HepG2 (cell line): ENCODE data around the gene TEDC2. TPM values are rescaled to one million over a fixed set of nuclear protein-coding genes. Genes with fewer than 3 reads are reported as not detected.

Experiments used
- ARID2 ChIP-seq: sonication (generic); formaldehyde crosslinking; IDR thresholded peaks from 2 replicates; pipeline ENCODE4 v1.8.1; 2022; ENCODE audit warnings: mild to moderate bottlenecking, missing genetic modification reagents, borderline replicate concordance
- DMAP1 ChIP-seq: IDR thresholded peaks from 2 replicates; pipeline ENCODE4 v1.6.1; 2016
- ELF3 ChIP-seq: IDR thresholded peaks from 2 replicates; pipeline ENCODE4 v1.6.1; 2016; ENCODE audit warnings: missing genetic modification reagents, missing compliant biosample characterization
- ESRRA ChIP-seq: sonication (generic); formaldehyde crosslinking; IDR thresholded peaks from 2 replicates; pipeline ENCODE4 v1.5.1; 2020; ENCODE audit warnings: mild to moderate bottlenecking, low read depth, missing genetic modification reagents
- FOXA1 ChIP-seq, 2 experiments: fragments of 450-650 bp in 1 of 2; sonication (generic) in 1 of 2; formaldehyde crosslinking in 1 of 2; IDR thresholded peaks; 2 replicates each; pipeline versions ENCODE4 v1.4.0 to v1.6.1; 2016 to 2020; ENCODE audit warnings: missing genetic modification reagents in 1 of 2
- FOXM1 ChIP-seq: sonication (generic); formaldehyde crosslinking; IDR thresholded peaks from 2 replicates; pipeline ENCODE4 v1.5.0; 2020; ENCODE audit warnings: missing genetic modification reagents
- HOXA7 ChIP-seq: sonication (generic); formaldehyde crosslinking; IDR thresholded peaks from 2 replicates; pipeline ENCODE4 v1.8.1; 2022; ENCODE audit warnings: mild to moderate bottlenecking, missing genetic modification reagents, moderate library complexity
- MAFK ChIP-seq, 2 experiments: IDR thresholded peaks in 1 of 2; conservative IDR thresholded peaks in 1 of 2; 2 replicates each; pipeline ENCODE4 v1.6.1; 2011; ENCODE audit warnings: improper control_type of control experiment in 2 of 2, low read length in 2 of 2
- PBX2 ChIP-seq: IDR thresholded peaks from 2 replicates; pipeline ENCODE4 v1.6.1; 2016; ENCODE audit warnings: control low read depth
- SETDB1 ChIP-seq: sonication (generic); formaldehyde crosslinking; IDR thresholded peaks from 2 replicates; pipeline ENCODE4 v1.5.1; 2020; ENCODE audit warnings: missing genetic modification reagents, mild to moderate bottlenecking, borderline replicate concordance
- TEAD3 ChIP-seq: optimal IDR thresholded peaks from 2 replicates; pipeline ENCODE3; 2016; ENCODE audit warnings: borderline replicate concordance
- ZKSCAN1 ChIP-seq: fragments of 150-350 bp; IDR thresholded peaks from 2 replicates; pipeline ENCODE4 v1.6.1; 2014; ENCODE audit warnings: low read length
- ZNF264 ChIP-seq: sonication (generic); formaldehyde crosslinking; IDR thresholded peaks from 2 replicates; pipeline ENCODE4 v1.4.0; 2020; ENCODE audit warnings: missing genetic modification reagents
- ZZZ3 ChIP-seq: sonication (generic); formaldehyde crosslinking; IDR thresholded peaks from 2 replicates; pipeline ENCODE4 v1.4.0; 2020; ENCODE audit warnings: missing genetic modification reagents, mild to moderate bottlenecking, borderline replicate concordance
- polyA plus RNA-seq, 8 experiments: library from polyadenylated mRNA; depleted of rRNA in 3 of 8; stranded (reverse) in 7 of 8; unstranded in 1 of 8; fragments of >200 nt; fragmentation: Illumina TruSeq in 4 of 8; extraction: Trizol in 4 of 8; gene quantifications; 2 replicates each; pipeline versions ENCODE4 v1.2.1 to v1.2.3, GENCODE V29; 2011 to 2016; ENCODE audit warnings: low read depth in 4 of 8, missing spikeins in 1 of 8, mixed read lengths in 1 of 8; ENCODE audit not compliant: insufficient read depth in 1 of 8
- total RNA-seq, 5 experiments: library from RNA; depleted of rRNA; stranded (reverse); fragments of >200 nt; fragmentation: Illumina TruSeq; extraction: Trizol; gene quantifications; 2 replicates each; pipeline ENCODE4 v1.2.3, GENCODE V29; 2016; ENCODE audit warnings: low read depth in 1 of 5
- TF ChIP-seq, protein P1 (sequence below): sonication (generic); formaldehyde crosslinking; IDR thresholded peaks from 2 replicates; pipeline ENCODE4 v1.4.0; 2020; ENCODE audit warnings: mild to moderate bottlenecking, missing genetic modification reagents
- TF ChIP-seq, protein P2 (sequence below): IDR thresholded peaks from 2 replicates; pipeline ENCODE4 v1.6.1; 2016
- TF ChIP-seq, protein P3 (sequence below): sonication (generic); formaldehyde crosslinking; IDR thresholded peaks from 2 replicates; pipeline ENCODE4 v1.4.0; 2020; ENCODE audit warnings: mild to moderate bottlenecking, missing genetic modification reagents
- TF ChIP-seq, protein P4 (sequence below): sonication (generic); formaldehyde crosslinking; IDR thresholded peaks from 2 replicates; pipeline ENCODE4 v1.9.0; 2021; ENCODE audit warnings: missing genetic modification reagents, mild to moderate bottlenecking, borderline replicate concordance
- TF ChIP-seq, protein P5 (sequence below): sonication (generic); formaldehyde crosslinking; IDR thresholded peaks from 2 replicates; pipeline ENCODE4 v1.5.0; 2020; ENCODE audit warnings: mild to moderate bottlenecking, missing genetic modification reagents

Gene TEDC2
- total and polyA plus RNA-seq, 2 of the 13 experiments (the other 11 are each of a cell fraction or from before 2014, with no cell fraction given): 6.2 to 24.4 TPM

DNA sequence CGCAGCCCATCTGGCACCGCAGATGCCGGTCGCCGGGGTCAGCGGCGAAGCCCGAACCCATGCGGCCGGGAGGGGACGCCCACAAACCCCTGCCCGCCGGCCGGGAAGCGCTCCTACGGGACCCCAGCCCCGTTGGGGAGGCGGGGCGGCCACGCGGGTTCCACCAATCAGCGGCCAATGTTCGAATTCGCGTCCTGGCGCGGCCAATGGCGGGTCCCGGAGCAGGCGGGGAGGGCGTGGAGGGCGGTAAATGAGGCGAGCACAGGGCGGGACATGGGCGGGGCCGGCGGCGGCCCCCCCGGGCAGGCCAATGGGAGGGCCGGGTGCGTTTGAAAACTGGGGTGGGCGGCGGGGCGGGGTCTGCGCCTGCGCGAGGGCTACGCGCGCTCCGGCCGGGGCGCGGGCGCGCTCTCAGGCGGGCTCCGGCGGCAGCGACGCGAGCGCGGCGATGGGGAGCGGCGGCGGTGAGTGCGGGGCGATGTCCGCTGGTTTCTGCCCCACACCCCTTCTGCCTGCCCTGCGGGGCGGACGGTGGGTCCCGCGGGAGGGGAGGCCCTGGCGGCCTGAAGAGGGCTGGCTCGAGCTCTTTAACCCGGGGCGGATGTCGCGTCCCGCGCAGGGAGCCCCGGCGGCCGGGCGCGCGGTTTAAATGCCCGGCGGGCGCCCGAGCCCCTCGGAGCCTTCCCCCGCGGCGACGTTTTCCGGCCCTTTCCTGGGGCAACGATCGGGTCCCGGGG lies 30.7 kb upstream of the TEDC2 start, which contains the start of gene CCNF (continued):
- no peak for TF ChIP-seq TEAD3 (CRISPR knock-in tag)
- TF ChIP-seq, protein P1, sequence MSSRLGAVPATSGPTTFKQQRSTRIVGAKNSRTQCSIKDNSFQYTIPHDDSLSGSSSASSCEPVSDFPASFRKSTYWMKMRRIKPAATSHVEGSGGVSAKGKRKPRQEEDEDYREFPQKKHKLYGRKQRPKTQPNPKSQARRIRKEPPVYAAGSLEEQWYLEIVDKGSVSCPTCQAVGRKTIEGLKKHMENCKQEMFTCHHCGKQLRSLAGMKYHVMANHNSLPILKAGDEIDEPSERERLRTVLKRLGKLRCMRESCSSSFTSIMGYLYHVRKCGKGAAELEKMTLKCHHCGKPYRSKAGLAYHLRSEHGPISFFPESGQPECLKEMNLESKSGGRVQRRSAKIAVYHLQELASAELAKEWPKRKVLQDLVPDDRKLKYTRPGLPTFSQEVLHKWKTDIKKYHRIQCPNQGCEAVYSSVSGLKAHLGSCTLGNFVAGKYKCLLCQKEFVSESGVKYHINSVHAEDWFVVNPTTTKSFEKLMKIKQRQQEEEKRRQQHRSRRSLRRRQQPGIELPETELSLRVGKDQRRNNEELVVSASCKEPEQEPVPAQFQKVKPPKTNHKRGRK (CRISPR knock-in tag): no peak
- TF ChIP-seq, protein P2, sequence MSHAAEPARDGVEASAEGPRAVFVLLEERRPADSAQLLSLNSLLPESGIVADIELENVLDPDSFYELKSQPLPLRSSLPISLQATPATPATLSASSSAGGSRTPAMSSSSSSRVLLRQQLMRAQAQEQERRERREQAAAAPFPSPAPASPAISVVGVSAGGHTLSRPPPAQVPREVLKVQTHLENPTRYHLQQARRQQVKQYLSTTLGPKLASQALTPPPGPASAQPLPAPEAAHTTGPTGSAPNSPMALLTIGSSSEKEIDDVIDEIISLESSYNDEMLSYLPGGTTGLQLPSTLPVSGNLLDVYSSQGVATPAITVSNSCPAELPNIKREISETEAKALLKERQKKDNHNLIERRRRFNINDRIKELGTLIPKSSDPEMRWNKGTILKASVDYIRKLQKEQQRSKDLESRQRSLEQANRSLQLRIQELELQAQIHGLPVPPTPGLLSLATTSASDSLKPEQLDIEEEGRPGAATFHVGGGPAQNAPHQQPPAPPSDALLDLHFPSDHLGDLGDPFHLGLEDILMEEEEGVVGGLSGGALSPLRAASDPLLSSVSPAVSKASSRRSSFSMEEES: no peak
- TF ChIP-seq FOXA1 (IDR thresholded peaks at IDR 0.05): no peak
- no peak for TF ChIP-seq FOXA1 (CRISPR knock-in tag; IDR thresholded peaks at IDR 0.05)
- TF ChIP-seq, protein P3, sequence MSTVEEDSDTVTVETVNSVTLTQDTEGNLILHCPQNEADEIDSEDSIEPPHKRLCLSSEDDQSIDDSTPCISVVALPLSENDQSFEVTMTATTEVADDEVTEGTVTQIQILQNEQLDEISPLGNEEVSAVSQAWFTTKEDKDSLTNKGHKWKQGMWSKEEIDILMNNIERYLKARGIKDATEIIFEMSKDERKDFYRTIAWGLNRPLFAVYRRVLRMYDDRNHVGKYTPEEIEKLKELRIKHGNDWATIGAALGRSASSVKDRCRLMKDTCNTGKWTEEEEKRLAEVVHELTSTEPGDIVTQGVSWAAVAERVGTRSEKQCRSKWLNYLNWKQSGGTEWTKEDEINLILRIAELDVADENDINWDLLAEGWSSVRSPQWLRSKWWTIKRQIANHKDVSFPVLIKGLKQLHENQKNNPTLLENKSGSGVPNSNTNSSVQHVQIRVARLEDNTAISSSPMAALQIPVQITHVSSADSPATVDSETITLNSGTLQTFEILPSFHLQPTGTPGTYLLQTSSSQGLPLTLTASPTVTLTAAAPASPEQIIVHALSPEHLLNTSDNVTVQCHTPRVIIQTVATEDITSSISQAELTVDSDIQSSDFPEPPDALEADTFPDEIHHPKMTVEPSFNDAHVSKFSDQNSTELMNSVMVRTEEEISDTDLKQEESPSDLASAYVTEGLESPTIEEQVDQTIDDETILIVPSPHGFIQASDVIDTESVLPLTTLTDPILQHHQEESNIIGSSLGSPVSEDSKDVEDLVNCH: no peak
- no peak for TF ChIP-seq HOXA7 (CRISPR knock-in tag)
- no peak for TF ChIP-seq PBX2 (CRISPR knock-in tag)
- TF ChIP-seq ZZZ3 (CRISPR knock-in tag): no peak
- TF ChIP-seq ELF3: no peak; the same call in 1 of the 2 replicates
- no peak for TF ChIP-seq ESRRA
- TF ChIP-seq DMAP1 (CRISPR knock-in tag): peak; percentile 87; the same call in 1 of the 2 replicates
- TF ChIP-seq SETDB1 (CRISPR knock-in tag): no peak
- no peak for TF ChIP-seq ZNF264 (CRISPR knock-in tag)
- no peak for TF ChIP-seq ZKSCAN1
- TF ChIP-seq, protein P4, sequence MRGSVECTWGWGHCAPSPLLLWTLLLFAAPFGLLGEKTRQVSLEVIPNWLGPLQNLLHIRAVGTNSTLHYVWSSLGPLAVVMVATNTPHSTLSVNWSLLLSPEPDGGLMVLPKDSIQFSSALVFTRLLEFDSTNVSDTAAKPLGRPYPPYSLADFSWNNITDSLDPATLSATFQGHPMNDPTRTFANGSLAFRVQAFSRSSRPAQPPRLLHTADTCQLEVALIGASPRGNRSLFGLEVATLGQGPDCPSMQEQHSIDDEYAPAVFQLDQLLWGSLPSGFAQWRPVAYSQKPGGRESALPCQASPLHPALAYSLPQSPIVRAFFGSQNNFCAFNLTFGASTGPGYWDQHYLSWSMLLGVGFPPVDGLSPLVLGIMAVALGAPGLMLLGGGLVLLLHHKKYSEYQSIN (CRISPR knock-in tag): no peak
- TF ChIP-seq, protein P5, sequence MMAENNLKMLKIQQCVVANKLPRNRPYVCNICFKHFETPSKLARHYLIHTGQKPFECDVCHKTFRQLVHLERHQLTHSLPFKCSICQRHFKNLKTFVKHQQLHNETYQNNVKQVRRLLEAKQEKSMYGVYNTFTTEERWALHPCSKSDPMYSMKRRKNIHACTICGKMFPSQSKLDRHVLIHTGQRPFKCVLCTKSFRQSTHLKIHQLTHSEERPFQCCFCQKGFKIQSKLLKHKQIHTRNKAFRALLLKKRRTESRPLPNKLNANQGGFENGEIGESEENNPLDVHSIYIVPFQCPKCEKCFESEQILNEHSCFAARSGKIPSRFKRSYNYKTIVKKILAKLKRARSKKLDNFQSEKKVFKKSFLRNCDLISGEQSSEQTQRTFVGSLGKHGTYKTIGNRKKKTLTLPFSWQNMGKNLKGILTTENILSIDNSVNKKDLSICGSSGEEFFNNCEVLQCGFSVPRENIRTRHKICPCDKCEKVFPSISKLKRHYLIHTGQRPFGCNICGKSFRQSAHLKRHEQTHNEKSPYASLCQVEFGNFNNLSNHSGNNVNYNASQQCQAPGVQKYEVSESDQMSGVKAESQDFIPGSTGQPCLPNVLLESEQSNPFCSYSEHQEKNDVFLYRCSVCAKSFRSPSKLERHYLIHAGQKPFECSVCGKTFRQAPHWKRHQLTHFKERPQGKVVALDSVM (CRISPR knock-in tag): no peak
- no peak for TF ChIP-seq MAFK (conservative IDR thresholded peaks at IDR 0.05 in 1 of 2, IDR thresholded peaks at IDR 0.05 in 1 of 2; ENCODE audit: low read length in 2 of 2)
- TF ChIP-seq ARID2 (CRISPR knock-in tag): no peak; the same call in 1 of the 2 replicates
- TF ChIP-seq FOXM1 (CRISPR knock-in tag): peak; percentile 98
